ENCODE data around the gene BCR. TPM values are rescaled to one million over a fixed set of nuclear protein-coding genes. Genes with fewer than 3 reads are reported as not detected.

Gene BCR
- total RNA-seq, 4 donors from 2014 or later = 36.9 to 514 (median 91.0) TPM

DNA sequence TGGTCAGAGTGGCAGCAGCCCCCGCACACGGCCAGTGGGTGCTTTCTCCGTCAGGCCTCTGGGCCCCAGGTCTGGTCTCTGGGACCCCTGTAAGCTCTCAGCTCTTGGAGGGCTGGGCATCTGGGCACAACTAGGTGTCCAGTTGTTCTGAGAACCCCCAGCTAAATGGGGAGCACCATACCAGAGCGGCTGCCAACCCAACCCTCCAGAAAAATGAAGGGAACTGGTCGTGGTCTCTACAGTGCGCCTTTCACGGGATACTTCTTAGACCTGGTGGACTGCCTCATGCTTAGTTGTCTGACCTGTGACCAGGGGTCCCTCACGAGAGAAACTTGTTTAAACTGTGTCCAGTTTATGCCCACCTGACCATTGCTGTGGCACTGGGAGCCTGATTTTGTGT, 104.9 kb downstream of the BCR start:
- in situ Hi-C loops (cut with MboI; ENCODE audit: low pct_ligation_motif_present in 1 of 4, low pct_unique_long_range_greater_than_20kb in 1 of 4, low sequenced_read_pairs in 3 of 4) = loop anchor here (10.0 to 25.0 kb wide), 2 partner anchors 110 to 323 kb away; no protein-coding TSS in a partner anchor

DNA sequence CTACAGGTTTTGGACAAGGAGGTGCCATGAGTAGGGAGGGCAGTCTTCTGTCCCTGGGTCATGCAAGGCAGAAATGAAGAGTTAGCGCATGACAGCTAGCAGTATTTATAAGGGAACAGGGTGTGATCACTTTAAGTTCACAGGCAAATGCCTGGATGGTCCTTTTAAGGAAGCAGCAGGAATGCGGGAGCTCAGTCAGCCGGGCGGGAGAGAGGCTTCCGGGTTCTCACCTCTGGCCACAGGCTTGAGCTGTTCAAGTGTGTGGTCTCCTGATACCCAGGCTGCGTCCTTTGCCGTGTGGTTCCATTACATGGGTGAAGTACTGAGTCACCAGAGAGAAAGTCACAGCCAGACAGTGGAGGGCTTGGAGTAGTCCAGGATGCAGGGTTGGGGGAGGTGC, 105.4 kb downstream of the BCR start:
- WGBS, 2 donors (ENCODE audit: low coverage in 1 of 2) = 89 to 98% methylated on average over 5 to 7 of the region's 7 CpGs
- no peak for DNase-seq
- peaks cover 3 to 16% (median 6%) of the 10 kb centered on the region in 4 donors for H3K4me1 ChIP-seq
- peaks cover 0 to 5% (median 0%) of the 10 kb centered on the region in 4 donors for H3K36me3 ChIP-seq
- intact Hi-C loops (cut with DNase I; ENCODE audit: low total_unique reads) = no loop called here
- H3K27ac ChIP-seq = no peak overlapping the region
- TF ChIP-seq EP300 (IDR thresholded peaks at IDR 0.05; ENCODE audit: low read depth) = no peak
- TF ChIP-seq, protein P1, sequence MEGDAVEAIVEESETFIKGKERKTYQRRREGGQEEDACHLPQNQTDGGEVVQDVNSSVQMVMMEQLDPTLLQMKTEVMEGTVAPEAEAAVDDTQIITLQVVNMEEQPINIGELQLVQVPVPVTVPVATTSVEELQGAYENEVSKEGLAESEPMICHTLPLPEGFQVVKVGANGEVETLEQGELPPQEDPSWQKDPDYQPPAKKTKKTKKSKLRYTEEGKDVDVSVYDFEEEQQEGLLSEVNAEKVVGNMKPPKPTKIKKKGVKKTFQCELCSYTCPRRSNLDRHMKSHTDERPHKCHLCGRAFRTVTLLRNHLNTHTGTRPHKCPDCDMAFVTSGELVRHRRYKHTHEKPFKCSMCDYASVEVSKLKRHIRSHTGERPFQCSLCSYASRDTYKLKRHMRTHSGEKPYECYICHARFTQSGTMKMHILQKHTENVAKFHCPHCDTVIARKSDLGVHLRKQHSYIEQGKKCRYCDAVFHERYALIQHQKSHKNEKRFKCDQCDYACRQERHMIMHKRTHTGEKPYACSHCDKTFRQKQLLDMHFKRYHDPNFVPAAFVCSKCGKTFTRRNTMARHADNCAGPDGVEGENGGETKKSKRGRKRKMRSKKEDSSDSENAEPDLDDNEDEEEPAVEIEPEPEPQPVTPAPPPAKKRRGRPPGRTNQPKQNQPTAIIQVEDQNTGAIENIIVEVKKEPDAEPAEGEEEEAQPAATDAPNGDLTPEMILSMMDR (IDR thresholded peaks at IDR 0.05) = no peak
- peak in 1 of 3 donors; percentile 6 for TF ChIP-seq POLR2AphosphoS5 (IDR thresholded peaks at IDR 0.05)
- TF ChIP-seq POLR2A (IDR thresholded peaks at IDR 0.05) = no peak
- in situ Hi-C loops (cut with MboI; ENCODE audit: low pct_ligation_motif_present in 1 of 4, low pct_unique_long_range_greater_than_20kb in 1 of 4, low sequenced_read_pairs in 3 of 4) = loop anchor here (10.0 to 25.0 kb wide), 2 partner anchors 111 to 323 kb away; no protein-coding TSS in a partner anchor
- no peaks in the 10 kb centered on the region for H3K27me3 ChIP-seq
- no peak overlapping the region for H3K4me3 ChIP-seq
- no peaks in the 10 kb centered on the region for H3K9me3 ChIP-seq

More for the DNA sequence above, 104.9 kb downstream of the BCR start:
- intact Hi-C loops (cut with DNase I; ENCODE audit: low total_unique reads) = no loop called here
- DNase-seq = no peak
- 91% methylated on average over 8 of the region's 8 CpGs; no CpG with 5 or more reads in 1 of the 2 donors for WGBS, 2 donors (ENCODE audit: low coverage in 1 of 2)
- Histone ChIP-seq H3K36me3 (peaks cover 0 to 5% (median 0%) of the 10 kb centered on the region in 4 donors), H3K9me3 (no peaks in the 10 kb centered on the region), H3K27me3 (no peaks in the 10 kb centered on the region), H3K27ac (peak overlapping the region in 1 of 4 donors; percentile 7), H3K4me1 (peaks cover 3 to 15% (median 5%) of the 10 kb centered on the region in 4 donors), H3K4me3 (no peak overlapping the region)
- TF ChIP-seq POLR2A (IDR thresholded peaks at IDR 0.05) (no peak), POLR2AphosphoS5 (IDR thresholded peaks at IDR 0.05) (no peak)
- TF ChIP-seq, protein P1 (IDR thresholded peaks at IDR 0.05) = no peak

DNA sequence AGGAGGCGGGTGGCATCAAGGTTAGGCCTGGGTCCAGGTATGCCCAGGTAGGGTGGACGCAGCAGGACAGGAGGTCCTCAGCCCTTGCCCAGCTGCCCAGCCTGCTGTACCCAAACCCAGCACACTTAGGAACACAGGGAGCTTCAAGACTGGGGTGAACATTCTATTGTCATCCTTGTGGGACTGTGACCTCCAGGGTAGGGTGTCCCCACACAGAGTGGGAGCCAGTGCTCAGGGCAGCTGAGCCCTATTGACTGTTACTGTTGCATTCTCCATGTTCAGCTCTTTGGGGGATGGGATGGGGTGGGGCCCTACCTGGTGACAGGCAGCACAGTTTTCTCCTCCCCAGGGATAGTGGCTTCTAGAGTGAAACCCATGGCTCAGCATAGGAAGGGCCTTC, 106.0 kb downstream of the BCR start:
- whole genome bisulfite sequencing, 2 donors (ENCODE audit: low coverage in 1 of 2) = 100% methylated on average over 2 of the region's 2 CpGs; no CpG with 5 or more reads in 1 of the 2 donors
- DNase-seq = no peak
- Histone ChIP-seq H3K4me3 (no peak overlapping the region), H3K4me1 (peaks cover 3 to 16% (median 6%) of the 10 kb centered on the region in 4 donors), H3K9me3 (no peaks in the 10 kb centered on the region), H3K36me3 (peaks cover 0 to 5% (median 0%) of the 10 kb centered on the region in 4 donors), H3K27ac (no peak overlapping the region), H3K27me3 (no peaks in the 10 kb centered on the region)
- intact Hi-C loops (cut with DNase I; ENCODE audit: low total_unique reads) = no loop called here
- TF ChIP-seq, protein P1 (IDR thresholded peaks at IDR 0.05) = no peak
- TF ChIP-seq EP300 (IDR thresholded peaks at IDR 0.05; ENCODE audit: low read depth) (no peak), POLR2A (IDR thresholded peaks at IDR 0.05) (no peak), POLR2AphosphoS5 (IDR thresholded peaks at IDR 0.05) (no peak)
- in situ Hi-C loops (cut with MboI; ENCODE audit: low pct_ligation_motif_present in 1 of 4, low pct_unique_long_range_greater_than_20kb in 1 of 4, low sequenced_read_pairs in 3 of 4) = loop anchor here (10.0 to 25.0 kb wide), 2 partner anchors 111 to 324 kb away; no protein-coding TSS in a partner anchor

DNA sequence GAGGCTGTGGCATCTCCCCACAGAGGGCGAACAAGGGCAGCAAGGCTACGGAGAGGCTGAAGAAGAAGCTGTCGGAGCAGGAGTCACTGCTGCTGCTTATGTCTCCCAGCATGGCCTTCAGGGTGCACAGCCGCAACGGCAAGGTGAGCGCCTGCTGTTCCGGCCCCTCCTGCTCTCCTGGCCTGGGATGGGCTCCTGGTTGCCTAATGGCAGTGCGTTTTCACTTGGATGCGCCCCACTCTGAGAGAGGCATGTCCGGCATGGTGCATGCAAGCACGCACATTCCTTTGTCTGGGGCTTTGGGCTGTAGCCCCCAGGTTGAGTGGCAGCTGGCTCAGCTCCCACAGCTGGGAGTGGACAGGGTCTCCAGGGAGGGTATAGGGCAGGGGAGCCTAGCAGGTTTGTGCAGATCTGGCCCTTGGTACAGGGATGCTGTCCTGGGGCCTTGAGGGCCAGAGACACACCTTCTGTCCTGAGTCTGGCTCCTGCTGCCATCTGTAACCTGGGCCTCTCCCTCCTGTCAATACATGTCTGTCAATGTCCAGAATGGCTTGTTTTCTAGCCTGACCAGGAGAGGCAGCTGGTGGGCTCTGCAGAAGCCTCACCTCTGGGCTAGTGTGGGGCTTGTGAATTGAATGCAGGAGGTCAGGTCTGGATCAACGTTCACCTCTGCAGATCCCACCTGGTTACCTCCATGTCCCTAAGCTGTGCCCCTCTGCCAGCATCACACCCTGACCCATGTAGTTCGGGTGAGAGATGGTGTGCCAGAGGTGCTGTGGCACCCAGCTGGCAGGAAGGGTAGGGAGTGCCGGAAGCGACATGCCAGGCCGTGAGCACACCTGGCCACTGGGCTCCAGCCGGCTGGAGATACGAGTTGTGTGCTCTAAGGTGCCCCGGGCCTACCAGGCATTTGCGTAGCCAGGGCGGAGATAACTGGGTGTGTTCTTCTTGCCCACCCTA, 107.1 kb downstream of the BCR start:
- DNase-seq = no peak
- TF ChIP-seq EP300 (IDR thresholded peaks at IDR 0.05; ENCODE audit: low read depth) (no peak), POLR2A (IDR thresholded peaks at IDR 0.05) (no peak), POLR2AphosphoS5 (IDR thresholded peaks at IDR 0.05) (no peak)
- TF ChIP-seq, protein P1 (IDR thresholded peaks at IDR 0.05) = no peak
- 93% methylated on average over 18 of the region's 21 CpGs; no CpG with 5 or more reads in 1 of the 2 donors for WGBS, 2 donors (ENCODE audit: low coverage in 1 of 2)
- H3K9me3 ChIP-seq = no peaks in the 10 kb centered on the region
- peaks cover 0 to 5% (median 2%) of the 10 kb centered on the region in 4 donors for H3K4me1 ChIP-seq
- peaks cover 0 to 7% (median 3%) of the 10 kb centered on the region in 4 donors for H3K36me3 ChIP-seq
- no peak overlapping the region for H3K27ac ChIP-seq
- no peak overlapping the region for H3K4me3 ChIP-seq
- in situ Hi-C loops (cut with MboI; ENCODE audit: low pct_ligation_motif_present in 1 of 4, low pct_unique_long_range_greater_than_20kb in 1 of 4, low sequenced_read_pairs in 3 of 4) (loop anchor here (10.0 to 25.0 kb wide), 2 partner anchors 113 to 325 kb away; no protein-coding TSS in a partner anchor), intact Hi-C loops (cut with DNase I; ENCODE audit: low total_unique reads) (no loop called here)
- H3K27me3 ChIP-seq = no peaks in the 10 kb centered on the region

All from transverse colon (tissue), 4 donors.